Measurements from ENCODE around the gene C13orf46.

Gene C13orf46

GRCh38 chr13:114002771-114003321, 29.0 kb upstream of the C13orf46 start:
- Mint-ChIP-seq H3K27me3 (ENCODE audit: low read depth) (no peaks in the 10 kb centered on the region), H3K9me3 (no peaks in the 10 kb centered on the region), H3K4me1 (ENCODE audit: low read depth) (no peaks in the 10 kb centered on the region), H3K4me3 (no peak overlapping the region), H3K27ac (no peak overlapping the region), H3K36me3 (ENCODE audit: low read depth) (peaks cover 5% of the 10 kb centered on the region)
- no peak for DNase-seq (ENCODE audit: low spot score)

- H3K36me3 Mint-ChIP-seq (ENCODE audit: low read depth), result peaks cover 11% of the 10 kb centered on the region
- no peak for DNase-seq (ENCODE audit: low spot score)
- no peak overlapping the region for H3K4me3 Mint-ChIP-seq
- no peak overlapping the region for H3K27ac Mint-ChIP-seq
- H3K27me3 Mint-ChIP-seq (ENCODE audit: low read depth), result no peaks in the 10 kb centered on the region
- no peaks in the 10 kb centered on the region for H3K4me1 Mint-ChIP-seq (ENCODE audit: low read depth)
- no peaks in the 10 kb centered on the region for H3K9me3 Mint-ChIP-seq
Measured at GRCh38 chr13:114002009-114002544, 28.2 kb upstream of the C13orf46 start.

GRCh38 chr13:114001331-114002008, 27.6 kb upstream of the C13orf46 start:
- DNase-seq (ENCODE audit: low spot score), result no peak
- no peaks in the 10 kb centered on the region for H3K4me1 Mint-ChIP-seq (ENCODE audit: low read depth)
- H3K36me3 Mint-ChIP-seq (ENCODE audit: low read depth), result peaks cover 11% of the 10 kb centered on the region
- no peaks in the 10 kb centered on the region for H3K27me3 Mint-ChIP-seq (ENCODE audit: low read depth)
- H3K27ac Mint-ChIP-seq, result no peak overlapping the region
- H3K9me3 Mint-ChIP-seq, result no peaks in the 10 kb centered on the region
- no peak overlapping the region for H3K4me3 Mint-ChIP-seq

- H3K36me3 Mint-ChIP-seq (ENCODE audit: low read depth), result peaks cover 11% of the 10 kb centered on the region
- H3K9me3 Mint-ChIP-seq, result no peaks in the 10 kb centered on the region
- H3K4me3 Mint-ChIP-seq, result no peak overlapping the region
- no peak overlapping the region for H3K27ac Mint-ChIP-seq
- no peak for DNase-seq (ENCODE audit: low spot score)
- H3K4me1 Mint-ChIP-seq (ENCODE audit: low read depth), result no peaks in the 10 kb centered on the region
- no peaks in the 10 kb centered on the region for H3K27me3 Mint-ChIP-seq (ENCODE audit: low read depth)
Measured at GRCh38 chr13:114000151-114001040, 26.5 kb upstream of the C13orf46 start.

GRCh38 chr13:113999618-113999910, 25.7 kb upstream of the C13orf46 start:
- Mint-ChIP-seq H3K4me1 (ENCODE audit: low read depth) (no peaks in the 10 kb centered on the region), H3K4me3 (no peak overlapping the region), H3K27me3 (ENCODE audit: low read depth) (no peaks in the 10 kb centered on the region), H3K36me3 (ENCODE audit: low read depth) (peaks cover 11% of the 10 kb centered on the region), H3K27ac (no peak overlapping the region), H3K9me3 (no peaks in the 10 kb centered on the region)
- DNase-seq (ENCODE audit: low spot score), result no peak

- Mint-ChIP-seq H3K36me3 (ENCODE audit: low read depth) (peaks cover 14% of the 10 kb centered on the region), H3K9me3 (no peaks in the 10 kb centered on the region), H3K27me3 (ENCODE audit: low read depth) (no peaks in the 10 kb centered on the region), H3K4me1 (ENCODE audit: low read depth) (no peaks in the 10 kb centered on the region), H3K27ac (no peak overlapping the region), H3K4me3 (no peak overlapping the region)
- no peak for DNase-seq (ENCODE audit: low spot score)
Measured at GRCh38 chr13:113998781-113999617, 25.1 kb upstream of the C13orf46 start.

- Mint-ChIP-seq H3K4me3 (no peak overlapping the region), H3K36me3 (ENCODE audit: low read depth) (peaks cover 14% of the 10 kb centered on the region), H3K27me3 (ENCODE audit: low read depth) (no peaks in the 10 kb centered on the region), H3K4me1 (ENCODE audit: low read depth) (no peaks in the 10 kb centered on the region), H3K9me3 (no peaks in the 10 kb centered on the region), H3K27ac (no peak overlapping the region)
- DNase-seq (ENCODE audit: low spot score), result no peak
Measured at GRCh38 chr13:113997845-113998751, 24.2 kb upstream of the C13orf46 start.

- Mint-ChIP-seq H3K4me3 (no peak overlapping the region), H3K27me3 (ENCODE audit: low read depth) (no peaks in the 10 kb centered on the region), H3K9me3 (no peaks in the 10 kb centered on the region), H3K27ac (peak overlapping the region; percentile 45), H3K4me1 (ENCODE audit: low read depth) (no peaks in the 10 kb centered on the region), H3K36me3 (ENCODE audit: low read depth) (peaks cover 24% of the 10 kb centered on the region)
- no peak for DNase-seq (ENCODE audit: low spot score)
Measured at GRCh38 chr13:113996912-113997745, 23.3 kb upstream of the C13orf46 start.

GRCh38 chr13:113996081-113996911, 22.4 kb upstream of the C13orf46 start:
- Mint-ChIP-seq H3K4me3 (no peak overlapping the region), H3K36me3 (ENCODE audit: low read depth) (peaks cover 31% of the 10 kb centered on the region), H3K27me3 (ENCODE audit: low read depth) (no peaks in the 10 kb centered on the region), H3K4me1 (ENCODE audit: low read depth) (no peaks in the 10 kb centered on the region), H3K9me3 (peaks cover 4% of the 10 kb centered on the region), H3K27ac (no peak overlapping the region)
- no peak for DNase-seq (ENCODE audit: low spot score)

- Mint-ChIP-seq H3K9me3 (peaks cover 4% of the 10 kb centered on the region), H3K4me3 (no peak overlapping the region), H3K36me3 (ENCODE audit: low read depth) (peaks cover 39% of the 10 kb centered on the region), H3K27me3 (ENCODE audit: low read depth) (no peaks in the 10 kb centered on the region), H3K4me1 (ENCODE audit: low read depth) (no peaks in the 10 kb centered on the region), H3K27ac (no peak overlapping the region)
- no peak for DNase-seq (ENCODE audit: low spot score)
Measured at GRCh38 chr13:113995051-113995601, 21.2 kb upstream of the C13orf46 start.

- peaks cover 46% of the 10 kb centered on the region for H3K36me3 Mint-ChIP-seq (ENCODE audit: low read depth)
- DNase-seq (ENCODE audit: low spot score), result no peak
- H3K9me3 Mint-ChIP-seq, result peaks cover 4% of the 10 kb centered on the region
- no peak overlapping the region for H3K4me3 Mint-ChIP-seq
- no peaks in the 10 kb centered on the region for H3K27me3 Mint-ChIP-seq (ENCODE audit: low read depth)
- no peaks in the 10 kb centered on the region for H3K4me1 Mint-ChIP-seq (ENCODE audit: low read depth)
- H3K27ac Mint-ChIP-seq, result no peak overlapping the region
Measured at GRCh38 chr13:113992276-113993005, 18.6 kb upstream of the C13orf46 start.

Measured in T-helper 2 cell treated with Interferon-gamma antibody and Interleukin-4, amounts not matched to agents 5 μg/mL and 100 μg/mL, for 36 hours (primary cell).